HL-60/S4 treated with retinoic acid at 250 ng/mL for 4 days and 3 days (cell line): ENCODE results near the gene TMEM239.
"Not testable (repeated sequence)": the region's sequence is repeated elsewhere in the genome, so short reads cannot be mapped to it uniquely, and the experiment has no call there.

Source experiments
- in situ Hi-C: fragments of 300-500 bp; cut with MboI; formaldehyde crosslinking; loops from 2 replicates; pipeline ENCODE4 v1.7.0; 2022; ENCODE audit warnings: low sequenced_read_pairs

Gene TMEM239

GRCh38 chr20:2799688-2800520 lies 16.3 kb upstream of the TMEM239 start:
- in situ Hi-C loops: no loop called here

- in situ Hi-C loops: no loop called here
Measured at GRCh38 chr20:2800521-2801285, 15.5 kb upstream of the TMEM239 start, which contains the start of gene CPXM1. Gene CPXM1, minus strand, starts transcription at chr20:2800627. Its CDS starts 55 bp downstream, at chr20:2800572.

- in situ Hi-C loops: no loop called here
Measured at GRCh38 chr20:2801286-2801728, 14.9 kb upstream of the TMEM239 start.

- in situ Hi-C loops: no loop called here
Measured at GRCh38 chr20:2804041-2804828, 11.9 kb upstream of the TMEM239 start.

- in situ Hi-C loops: no loop called here
Measured at GRCh38 chr20:2804852-2805688, 11.1 kb upstream of the TMEM239 start.

GRCh38 chr20:2805689-2806350 lies 10.3 kb upstream of the TMEM239 start:
- in situ Hi-C loops: no loop called here

GRCh38 chr20:2806351-2806701 lies 9.8 kb upstream of the TMEM239 start:
- in situ Hi-C loops: no loop called here

- in situ Hi-C loops: no loop called here
Measured at GRCh38 chr20:2807019-2807418, 9.1 kb upstream of the TMEM239 start.

GRCh38 chr20:2807929-2808328 lies 8.2 kb upstream of the TMEM239 start:
- in situ Hi-C loops: not testable (repeated sequence)

- in situ Hi-C loops: no loop called here
Measured at GRCh38 chr20:2809690-2810089, 6.5 kb upstream of the TMEM239 start.

- in situ Hi-C loops: no loop called here
Measured at GRCh38 chr20:2812189-2812588, 4.0 kb upstream of the TMEM239 start.

GRCh38 chr20:2814076-2814475 lies 2.1 kb upstream of the TMEM239 start:
- in situ Hi-C loops: no loop called here

GRCh38 chr20:2814587-2815051 lies 1.5 kb upstream of the TMEM239 start, which contains the start of gene C20orf141:
Gene C20orf141, plus strand, starts transcription at chr20:2814987. Its CDS starts 198 bp downstream, at chr20:2815185.
- in situ Hi-C loops: no loop called here

- in situ Hi-C loops: no loop called here
Measured at GRCh38 chr20:2815242-2815900, 793 bp upstream of the TMEM239 start.

GRCh38 chr20:2816583-2817340 lies 598 bp downstream of the TMEM239 start:
- in situ Hi-C loops: no loop called here

GRCh38 chr20:2817341-2817726 lies 1.2 kb downstream of the TMEM239 start:
- in situ Hi-C loops: no loop called here

GRCh38 chr20:2817891-2818595 lies 1.9 kb downstream of the TMEM239 start:
- in situ Hi-C loops: no loop called here
